Activated T-cell treated with anti-CD3 and anti-CD28 coated beads, Interleukin-2, amount 50 U/mL, for 1 hour (primary cell): ENCODE data around the gene EZR.

Experiments used
- DNase-seq: peaks from one replicate; pipeline ENCODE4 v3.0.0-alpha.2; 2020

EZR gene

GRCh38 chr6:158773581-158774449 lies 45.4 kb downstream of the EZR start:
- DNase-seq = no peak

GRCh38 chr6:158772851-158773371 lies 46.3 kb downstream of the EZR start:
- DNase-seq = no peak

DNA sequence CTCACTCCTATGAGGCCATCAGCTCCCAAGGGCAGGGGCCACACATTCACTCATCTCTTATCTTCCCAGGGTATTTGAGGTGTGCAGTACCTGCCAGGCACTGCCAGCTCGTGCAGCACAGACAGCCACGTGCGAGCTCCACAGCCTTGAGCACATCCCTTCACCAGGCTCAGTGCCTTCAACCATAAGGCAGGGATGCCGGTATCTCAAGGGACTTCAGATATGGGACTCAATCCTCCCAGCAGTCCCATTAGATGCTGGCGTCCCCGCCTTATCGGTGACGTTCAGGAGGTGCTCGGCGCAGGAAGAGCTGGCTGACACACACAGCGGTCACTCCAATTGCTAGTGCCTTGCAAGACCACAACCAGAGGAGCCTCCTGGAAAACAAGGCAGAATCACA lies 47.0 kb downstream of the EZR start:
- DNase-seq = no peak

DNA sequence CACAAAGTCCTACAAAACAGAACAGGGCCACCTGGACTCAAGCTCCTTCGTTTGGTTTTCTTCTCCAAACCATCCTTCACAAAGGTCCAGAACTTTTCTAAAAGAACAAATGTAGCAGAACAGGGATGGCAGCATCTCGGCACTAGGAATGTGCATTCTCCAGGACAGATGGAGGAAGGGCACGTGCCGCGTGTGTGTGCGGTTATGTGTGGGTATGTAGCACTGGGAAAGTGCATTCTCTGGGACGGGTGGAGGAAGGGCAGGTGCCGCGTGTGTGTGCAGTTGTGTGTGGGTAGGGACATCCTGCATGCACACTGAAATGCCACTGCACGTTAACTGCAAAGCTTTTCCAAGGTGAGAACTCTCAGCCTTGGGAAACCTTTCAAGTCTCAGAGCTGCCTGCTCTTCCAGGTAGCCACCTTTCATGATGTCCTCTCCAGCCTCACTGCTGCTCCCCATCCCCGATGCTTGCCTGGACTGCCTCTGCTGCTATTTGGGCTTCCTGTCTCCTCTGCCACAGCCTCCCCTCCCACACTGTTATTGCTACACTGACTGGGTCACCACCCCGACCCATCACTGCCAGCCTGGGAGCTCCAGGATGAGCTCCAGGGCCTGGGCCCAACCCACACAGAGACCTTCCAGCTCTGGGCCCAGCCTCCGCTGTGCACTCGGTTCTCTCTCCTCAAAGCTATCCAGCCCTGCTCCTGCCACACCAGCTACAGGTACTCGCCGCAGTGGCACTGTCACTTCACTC lies 47.6 kb downstream of the EZR start:
- DNase-seq = no peak

GRCh38 chr6:158770533-158771330 lies 48.4 kb downstream of the EZR start:
- DNase-seq = no peak

DNA sequence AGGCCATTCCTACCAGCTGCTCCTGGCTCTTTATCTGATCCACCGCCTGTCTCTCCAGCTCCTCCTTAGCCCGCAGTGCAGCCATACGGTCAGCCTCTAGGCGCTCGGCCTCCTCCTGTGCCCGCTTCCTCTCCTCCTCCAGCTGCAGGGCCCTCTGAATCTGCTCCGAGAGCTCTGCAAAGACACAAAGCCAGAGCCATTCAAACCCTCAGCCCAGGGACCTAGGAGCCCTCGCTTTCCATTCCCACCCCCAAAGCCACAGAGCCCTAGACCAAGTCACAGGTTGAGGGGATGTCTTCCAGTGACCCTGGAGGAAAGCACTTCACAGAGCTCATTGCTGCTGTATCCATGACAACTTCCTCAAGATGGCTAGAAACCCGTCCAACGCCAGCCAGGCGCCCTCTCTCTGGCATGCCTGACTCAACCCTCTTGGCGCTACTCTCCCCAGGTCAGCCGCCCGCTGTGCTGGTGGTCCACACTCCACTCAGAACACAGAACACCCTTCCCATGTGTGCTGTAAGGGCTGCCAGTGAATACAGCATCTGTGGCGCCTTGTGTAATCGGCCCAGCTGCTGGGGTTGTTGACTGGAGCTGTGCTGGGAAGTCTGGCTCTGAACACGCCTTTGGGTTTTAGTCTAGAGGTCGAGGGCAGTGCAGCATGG lies 49.3 kb downstream of the EZR start:
- no peak for DNase-seq

- no peak for DNase-seq
These were observed 49.9 kb downstream of the EZR start for GRCh38 chr6:158769234-158769770.

DNA sequence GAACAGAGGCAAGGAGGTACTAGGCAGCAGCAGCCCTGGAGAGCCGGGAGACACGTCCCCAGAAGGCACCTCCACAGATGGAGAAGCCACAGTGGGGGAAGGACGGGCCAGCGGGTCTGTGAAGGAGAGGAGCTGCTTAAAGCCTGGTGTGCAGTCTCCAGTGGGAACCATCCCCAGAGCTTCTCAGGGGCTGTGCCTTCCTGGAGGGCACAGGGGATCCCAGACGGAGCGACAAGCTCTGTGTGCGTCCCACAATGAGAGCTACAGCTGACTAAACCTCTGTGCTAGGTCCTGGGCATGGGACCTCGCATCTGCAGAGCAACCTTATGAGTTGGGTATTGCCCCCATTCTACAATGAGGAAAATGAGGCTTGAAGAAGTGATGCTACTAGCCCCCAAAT lies 50.7 kb downstream of the EZR start:
- no peak for DNase-seq

DNA sequence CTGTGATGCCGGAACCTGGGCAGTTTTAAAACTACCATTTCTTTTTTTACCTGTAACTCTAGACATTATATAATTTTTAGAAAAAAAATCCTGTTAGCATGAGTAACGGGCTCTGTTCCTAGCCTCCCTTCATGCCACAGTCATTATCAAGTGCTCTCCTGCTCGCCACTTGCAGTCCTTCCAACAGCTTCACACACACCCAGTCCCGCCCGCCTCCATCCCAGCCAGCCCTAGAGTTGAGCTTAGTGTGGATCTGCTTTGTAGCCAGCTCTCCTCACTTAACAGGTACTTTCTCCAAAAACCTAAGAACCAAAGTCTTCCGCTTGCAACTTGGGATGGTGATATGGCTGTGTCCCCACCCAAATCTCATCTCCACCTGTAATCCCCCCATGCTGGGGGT lies 51.5 kb downstream of the EZR start:
- DNase-seq = no peak

DNA sequence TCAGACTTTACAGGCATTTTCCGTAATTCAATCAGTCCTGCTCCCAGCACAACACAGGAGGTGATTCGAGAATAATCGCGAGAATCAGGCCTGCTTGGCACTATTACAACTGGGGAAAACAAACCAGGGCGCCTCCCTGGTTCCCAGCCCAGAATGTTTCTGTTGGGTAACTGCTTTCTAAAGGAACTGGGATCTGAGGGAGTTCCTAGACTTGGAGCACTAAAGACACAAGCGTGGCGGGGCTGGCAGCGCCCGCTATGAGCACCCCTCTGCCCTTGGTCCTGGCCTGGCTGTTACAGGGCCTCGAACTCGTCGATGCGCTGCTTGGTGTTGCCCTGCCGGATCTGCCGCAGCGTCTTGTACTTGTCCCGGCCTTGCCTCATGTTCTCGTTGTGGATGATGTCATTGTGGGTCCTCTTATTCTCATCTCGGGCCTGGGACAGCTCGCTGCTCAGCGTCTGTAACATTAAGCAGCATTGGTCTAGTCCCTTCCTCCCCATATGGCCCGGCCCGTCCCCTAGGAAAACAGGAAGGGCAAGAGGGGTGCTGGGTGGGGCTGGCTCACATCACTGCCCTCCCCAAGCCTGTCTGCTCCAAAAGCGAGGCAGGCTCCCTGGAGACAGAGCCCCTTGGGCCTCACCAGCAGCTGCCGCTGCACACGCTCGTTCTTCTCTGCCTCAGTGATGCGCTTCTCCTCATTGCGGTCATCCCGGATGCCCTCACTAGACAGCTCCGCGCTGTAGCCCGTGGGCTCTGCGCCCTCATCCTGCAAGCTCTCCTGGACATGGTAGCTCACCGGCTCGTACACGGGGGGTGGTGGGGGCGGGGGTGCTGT lies 52.3 kb downstream of the EZR start:
- no peak for DNase-seq

DNA sequence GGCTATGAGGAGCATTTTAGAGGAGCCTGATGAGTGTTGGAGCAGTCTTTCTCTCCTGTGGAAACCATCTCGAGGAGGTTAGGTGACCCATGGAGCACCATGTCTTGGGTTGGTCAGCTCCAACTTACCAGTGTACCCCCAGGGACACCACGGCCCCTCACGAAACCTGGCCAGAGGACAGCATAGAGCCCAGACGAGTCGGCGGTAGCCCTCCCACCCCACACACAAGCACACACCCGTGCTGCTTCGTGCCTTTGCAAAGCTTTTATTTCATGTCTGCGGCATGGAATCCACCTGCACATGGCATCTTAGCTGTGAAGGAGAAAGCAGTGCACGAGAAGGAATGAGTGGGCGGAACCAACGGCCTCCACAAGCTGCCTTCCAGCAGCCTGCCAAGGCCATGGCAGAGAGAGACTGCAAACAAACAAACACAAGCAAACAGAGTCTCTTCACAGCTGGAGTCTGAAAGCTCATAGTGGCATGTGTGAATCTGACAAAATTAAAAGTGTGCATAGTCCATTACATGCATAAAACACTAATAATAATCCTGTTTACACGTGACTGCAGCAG lies 53.6 kb downstream of the EZR start:
- DNase-seq = no peak

- DNase-seq = peak; percentile 47
These were observed 54.2 kb downstream of the EZR start for GRCh38 chr6:158764926-158765325.

- peak; percentile 53 for DNase-seq
These were observed 54.9 kb downstream of the EZR start for GRCh38 chr6:158764183-158764849.

DNA sequence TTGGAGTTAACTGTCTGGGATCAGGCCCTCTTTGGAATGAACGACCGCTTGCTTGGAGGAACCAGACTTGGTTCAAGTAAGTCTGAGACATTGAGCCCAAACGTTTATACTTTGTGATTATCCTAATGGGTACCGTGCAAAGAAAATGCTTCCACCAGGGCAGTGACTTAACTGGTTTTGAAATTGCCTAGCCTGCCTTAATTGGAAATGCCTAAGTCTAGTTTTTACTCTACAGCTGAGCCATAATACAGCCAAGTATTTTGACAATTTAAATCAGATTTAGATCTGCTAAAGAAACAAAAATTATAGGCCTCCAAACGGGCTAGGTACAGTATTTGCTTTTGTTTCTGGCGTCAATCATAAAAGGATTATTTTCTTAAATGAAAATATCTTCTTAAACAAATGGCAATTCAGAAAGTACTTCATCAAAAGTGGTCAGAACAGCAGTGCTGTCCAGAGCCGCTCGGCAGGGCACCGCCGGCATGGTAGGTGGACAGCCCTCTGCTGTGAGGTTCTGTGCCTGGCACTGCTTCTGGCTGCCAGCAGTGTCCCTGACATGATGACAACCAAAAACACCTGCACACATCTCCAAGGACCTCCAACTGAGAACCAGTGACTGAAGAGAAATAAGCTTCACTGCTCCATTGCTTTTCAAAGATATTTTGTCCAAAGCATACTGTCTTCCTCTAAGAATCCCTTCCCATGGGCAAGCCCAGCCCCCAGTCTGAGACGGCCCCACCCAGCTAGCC lies 55.6 kb downstream of the EZR start:
- peak; percentile 51 for DNase-seq

DNA sequence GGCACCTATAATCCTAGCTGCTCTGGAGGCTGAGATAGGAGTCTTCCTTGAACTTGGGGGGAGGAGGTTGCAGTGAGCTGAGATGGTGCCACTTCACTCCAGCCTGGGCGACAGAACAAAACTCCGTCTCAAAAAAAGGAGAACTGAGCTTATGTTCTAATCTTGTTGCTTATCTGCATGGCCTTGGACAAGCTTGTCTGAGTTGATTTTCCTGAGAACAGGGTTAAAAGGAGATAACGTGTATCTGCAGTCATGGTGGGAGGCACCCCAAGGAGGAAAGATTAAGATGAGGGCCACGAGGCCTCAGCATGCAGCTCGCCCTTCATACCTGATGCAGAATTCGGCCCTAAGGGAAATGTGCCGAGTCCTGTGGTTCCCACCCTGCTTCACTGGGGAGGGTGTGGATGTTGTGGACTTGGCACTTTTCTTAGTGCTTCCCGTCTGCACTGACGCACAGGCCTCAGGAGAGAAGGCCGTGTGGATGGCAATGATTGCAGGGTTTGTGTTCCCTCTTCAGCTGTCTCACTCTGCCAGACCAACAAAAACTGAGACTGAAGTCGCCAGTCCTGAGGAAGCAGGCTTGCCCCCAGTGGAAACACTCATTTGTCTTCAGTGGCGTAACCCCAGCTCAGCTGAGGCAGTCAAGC lies 56.3 kb downstream of the EZR start:
- peak; percentile 54 for DNase-seq

DNA sequence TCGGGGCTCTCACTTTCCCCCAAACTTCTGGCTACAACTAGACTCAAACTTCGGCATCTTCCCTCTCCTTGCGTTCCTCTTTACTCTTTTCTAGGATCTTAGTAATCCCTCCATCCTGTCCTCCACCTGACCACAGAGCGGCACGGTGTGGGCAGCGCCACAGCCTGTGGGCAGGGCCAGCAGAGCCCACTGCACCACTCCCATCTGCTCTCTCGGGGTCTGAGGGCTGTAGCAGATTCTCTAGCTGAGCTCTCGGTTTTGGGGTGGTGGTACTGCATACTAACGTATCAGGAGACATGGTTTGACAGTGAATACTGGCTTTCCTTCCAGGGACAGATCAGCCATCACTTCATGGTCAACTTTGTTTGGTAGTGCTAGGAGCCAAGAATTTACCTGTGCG lies 57.4 kb downstream of the EZR start:
- DNase-seq = peak; percentile 32

- peak; percentile 33 for DNase-seq
These were observed 58.4 kb downstream of the EZR start for GRCh38 chr6:158760618-158761250.

DNA sequence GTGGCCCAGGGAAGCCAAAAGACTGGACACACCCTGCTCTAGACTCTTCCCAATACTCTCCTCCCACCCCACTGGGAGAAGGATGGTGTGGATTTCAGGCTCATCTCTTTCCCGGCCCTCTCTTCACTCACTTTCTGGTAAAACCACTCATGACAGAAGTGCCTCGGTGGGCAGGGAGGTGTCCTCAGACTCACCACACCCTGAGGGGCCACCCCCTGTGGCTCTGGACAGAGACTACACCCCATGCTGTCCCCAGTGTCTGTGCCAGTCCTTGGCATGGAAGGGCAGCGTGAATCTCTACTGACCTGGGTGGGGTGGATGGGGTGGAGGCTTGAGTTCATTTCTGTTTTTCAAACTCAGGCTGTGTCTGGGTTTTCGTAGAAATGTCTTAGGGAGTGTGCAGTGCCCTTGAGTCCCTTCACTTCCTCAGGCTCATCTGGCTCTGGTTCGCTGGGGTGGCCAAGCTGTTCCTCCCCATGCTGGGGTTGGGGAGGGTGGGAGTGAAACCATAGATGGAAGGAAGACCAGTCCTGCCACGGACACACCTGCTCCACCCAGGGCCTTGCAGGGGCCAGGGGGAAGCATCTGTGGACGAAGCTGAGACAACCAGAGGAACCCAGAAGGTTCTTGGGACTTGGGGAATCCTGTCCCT lies 59.1 kb downstream of the EZR start:
- DNase-seq = no peak
